ENCODE results near the gene EIF3D.

EIF3D gene

DNA sequence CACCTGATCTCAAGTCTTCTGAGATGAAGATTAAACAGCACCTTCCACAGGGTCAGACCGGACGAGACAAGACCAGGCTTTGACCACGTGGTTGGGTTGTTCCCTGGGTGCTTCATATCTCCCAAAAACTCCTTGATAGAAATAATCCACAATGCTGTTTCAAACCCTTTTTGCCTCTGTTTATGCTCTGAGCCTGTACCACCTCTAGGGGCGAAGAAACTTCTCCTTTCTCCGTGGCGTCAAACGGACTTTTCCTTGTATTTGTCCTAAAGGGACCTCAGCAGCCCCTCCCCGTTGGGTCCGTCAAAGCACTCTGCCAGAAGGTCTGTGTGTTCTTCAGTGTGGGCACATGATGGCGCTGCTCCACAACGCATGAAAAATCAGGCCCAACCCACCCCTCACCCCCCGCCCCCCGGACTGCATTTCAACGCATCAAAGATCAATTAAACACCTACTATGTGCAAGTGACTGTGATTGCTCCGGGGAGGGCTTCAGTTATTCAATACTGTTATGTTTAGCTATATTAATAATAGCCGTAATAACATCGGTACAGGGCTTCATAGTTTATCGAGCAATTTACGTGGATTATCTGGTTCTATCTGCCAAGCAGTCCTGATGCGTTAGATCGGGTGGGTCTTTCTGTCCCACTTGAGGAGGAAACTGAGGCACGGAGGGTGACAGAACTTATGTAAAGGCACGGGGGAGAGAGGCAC is 17.3 kb upstream of the EIF3D start:
- Histone ChIP-seq H3K4me1 (ENCODE audit: insufficient read depth, poor library complexity, severe bottlenecking) (peaks cover 23% of the 10 kb centered on the region), H3K9me3 (ENCODE audit: severe bottlenecking) (no peaks in the 10 kb centered on the region), H3K27me3 (ENCODE audit: insufficient read depth, poor library complexity, severe bottlenecking) (no peaks in the 10 kb centered on the region), H3K36me3 (ENCODE audit: low read depth) (no peaks in the 10 kb centered on the region), H3K4me3 (ENCODE audit: severe bottlenecking) (no peak overlapping the region), H3K27ac (ENCODE audit: poor library complexity, severe bottlenecking) (no peak overlapping the region)
- TF ChIP-seq, protein P1, sequence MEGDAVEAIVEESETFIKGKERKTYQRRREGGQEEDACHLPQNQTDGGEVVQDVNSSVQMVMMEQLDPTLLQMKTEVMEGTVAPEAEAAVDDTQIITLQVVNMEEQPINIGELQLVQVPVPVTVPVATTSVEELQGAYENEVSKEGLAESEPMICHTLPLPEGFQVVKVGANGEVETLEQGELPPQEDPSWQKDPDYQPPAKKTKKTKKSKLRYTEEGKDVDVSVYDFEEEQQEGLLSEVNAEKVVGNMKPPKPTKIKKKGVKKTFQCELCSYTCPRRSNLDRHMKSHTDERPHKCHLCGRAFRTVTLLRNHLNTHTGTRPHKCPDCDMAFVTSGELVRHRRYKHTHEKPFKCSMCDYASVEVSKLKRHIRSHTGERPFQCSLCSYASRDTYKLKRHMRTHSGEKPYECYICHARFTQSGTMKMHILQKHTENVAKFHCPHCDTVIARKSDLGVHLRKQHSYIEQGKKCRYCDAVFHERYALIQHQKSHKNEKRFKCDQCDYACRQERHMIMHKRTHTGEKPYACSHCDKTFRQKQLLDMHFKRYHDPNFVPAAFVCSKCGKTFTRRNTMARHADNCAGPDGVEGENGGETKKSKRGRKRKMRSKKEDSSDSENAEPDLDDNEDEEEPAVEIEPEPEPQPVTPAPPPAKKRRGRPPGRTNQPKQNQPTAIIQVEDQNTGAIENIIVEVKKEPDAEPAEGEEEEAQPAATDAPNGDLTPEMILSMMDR (IDR thresholded peaks at IDR 0.05; ENCODE audit: poor library complexity, severe bottlenecking): peak; percentile 70
- ATAC-seq (ENCODE audit: low read depth): no peak
- no peak for DNase-seq (ENCODE audit: low spot score)

DNA sequence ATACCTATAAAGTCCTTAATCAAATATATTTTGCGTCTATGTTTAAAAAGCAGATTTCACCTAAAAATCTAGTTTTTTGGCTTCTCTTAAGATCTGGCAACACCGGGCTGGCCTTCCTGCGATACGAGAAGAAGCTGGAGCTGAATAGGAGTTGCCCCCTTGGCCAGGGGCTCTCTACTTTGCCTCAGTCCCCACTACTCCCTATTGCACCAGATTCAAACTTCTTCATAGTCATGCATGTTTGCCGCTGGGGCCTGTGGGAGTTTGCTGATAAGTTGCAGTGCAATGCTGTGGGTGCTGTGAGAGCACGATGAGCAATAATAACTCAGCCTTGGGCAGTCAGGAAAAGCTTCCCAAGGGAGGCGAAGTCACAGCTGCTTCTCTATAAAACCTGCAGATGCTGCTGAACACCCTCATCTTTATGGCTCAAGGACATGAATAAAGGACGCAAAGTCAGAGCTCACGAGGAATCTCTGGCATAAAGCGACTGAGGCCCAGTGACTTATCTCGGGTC is 15.2 kb upstream of the EIF3D start:
- TF ChIP-seq, protein P1 (IDR thresholded peaks at IDR 0.05; ENCODE audit: poor library complexity, severe bottlenecking): no peak
- no peaks in the 10 kb centered on the region for H3K36me3 ChIP-seq (ENCODE audit: low read depth)
- no peaks in the 10 kb centered on the region for H3K9me3 ChIP-seq (ENCODE audit: severe bottlenecking)
- DNase-seq (ENCODE audit: low spot score) (no peak), ATAC-seq (ENCODE audit: low read depth) (no peak)
- no peaks in the 10 kb centered on the region for H3K27me3 ChIP-seq (ENCODE audit: insufficient read depth, poor library complexity, severe bottlenecking)
- H3K4me1 ChIP-seq (ENCODE audit: insufficient read depth, poor library complexity, severe bottlenecking): peaks cover 27% of the 10 kb centered on the region
- H3K4me3 ChIP-seq (ENCODE audit: severe bottlenecking): no peak overlapping the region
- peak overlapping the region; percentile 1 for H3K27ac ChIP-seq (ENCODE audit: poor library complexity, severe bottlenecking)

DNA sequence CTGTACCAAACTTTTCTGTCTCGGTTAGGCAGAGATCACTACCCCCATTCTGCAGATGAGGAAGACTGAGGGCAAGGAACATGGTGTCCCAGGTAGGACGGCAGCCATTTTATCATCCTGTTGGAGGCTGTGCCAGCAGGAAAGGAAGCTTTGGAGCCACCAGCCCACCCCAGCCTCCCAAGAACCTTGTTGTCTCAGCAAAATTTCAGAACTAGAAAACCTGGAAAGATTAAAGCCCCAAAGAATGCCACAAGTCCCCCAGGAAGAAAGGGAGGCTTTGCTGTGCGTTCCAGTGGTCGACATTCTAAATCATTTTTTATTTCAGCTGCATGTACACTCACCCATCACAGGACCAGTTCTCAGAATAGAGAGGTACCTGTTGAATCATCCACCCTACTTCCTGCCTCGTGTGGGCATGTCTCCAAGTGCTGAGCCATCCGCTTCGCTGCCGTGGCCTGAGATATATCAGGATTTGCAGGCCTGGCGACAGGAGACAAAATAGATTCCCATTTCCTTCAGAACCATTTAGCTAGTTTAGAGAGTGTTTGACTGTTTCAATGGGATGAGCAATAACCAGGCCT is 13.0 kb upstream of the EIF3D start:
- peak; percentile 90 for ATAC-seq (ENCODE audit: low read depth)

DNA sequence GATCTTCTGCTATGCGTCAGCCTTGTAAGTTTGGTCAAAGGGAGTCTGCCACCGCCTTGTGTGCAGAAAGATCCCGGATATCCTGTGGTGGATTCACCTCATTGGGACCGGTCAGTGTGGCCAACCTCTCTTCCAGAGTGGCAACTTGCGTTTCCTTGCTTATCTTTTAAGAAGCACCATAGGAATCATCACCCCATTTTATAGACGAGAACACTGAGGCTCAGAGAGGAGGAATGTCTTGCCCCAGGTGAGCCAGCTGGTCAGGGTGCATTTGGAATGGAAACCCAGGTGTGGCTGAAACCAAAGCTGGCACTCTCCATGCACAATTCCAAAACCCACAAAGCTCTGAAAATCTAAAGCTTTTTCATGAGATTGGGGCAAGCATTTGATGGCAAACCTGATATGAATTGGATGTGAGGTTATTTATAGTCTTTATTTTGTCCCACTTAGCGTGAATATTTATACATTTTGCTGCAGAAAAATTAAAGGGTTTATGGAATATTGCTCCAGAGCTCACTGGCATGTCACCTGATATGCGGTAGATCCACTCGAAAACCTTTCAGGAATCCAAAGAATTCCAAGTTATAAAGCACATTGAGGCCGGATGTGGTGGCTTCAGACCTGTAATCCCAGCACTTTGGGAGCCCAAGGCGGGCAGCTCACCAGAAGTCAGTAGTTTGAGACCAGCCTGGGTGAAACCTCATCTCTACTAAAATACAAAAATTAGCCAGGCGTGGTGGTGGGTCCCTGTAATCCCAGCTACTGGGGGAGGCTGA is 12.1 kb upstream of the EIF3D start:
- Histone ChIP-seq H3K27ac (ENCODE audit: poor library complexity, severe bottlenecking) (peak overlapping the region; percentile 92), H3K9me3 (ENCODE audit: severe bottlenecking) (no peaks in the 10 kb centered on the region), H3K4me1 (ENCODE audit: insufficient read depth, poor library complexity, severe bottlenecking) (peaks cover 18% of the 10 kb centered on the region), H3K27me3 (ENCODE audit: insufficient read depth, poor library complexity, severe bottlenecking) (no peaks in the 10 kb centered on the region), H3K36me3 (ENCODE audit: low read depth) (no peaks in the 10 kb centered on the region), H3K4me3 (ENCODE audit: severe bottlenecking) (no peak overlapping the region)
- TF ChIP-seq, protein P1 (IDR thresholded peaks at IDR 0.05; ENCODE audit: poor library complexity, severe bottlenecking): no peak
- ATAC-seq (ENCODE audit: low read depth): peak; percentile 41
- no peak for DNase-seq (ENCODE audit: low spot score)

More for the DNA sequence above, 13.0 kb upstream of the EIF3D start:
- DNase-seq (ENCODE audit: low spot score): peak; percentile 82
- H3K4me3 ChIP-seq (ENCODE audit: severe bottlenecking): no peak overlapping the region
- H3K27ac ChIP-seq (ENCODE audit: poor library complexity, severe bottlenecking): peak overlapping the region; percentile 92
- TF ChIP-seq, protein P1 (IDR thresholded peaks at IDR 0.05; ENCODE audit: poor library complexity, severe bottlenecking): no peak
- H3K4me1 ChIP-seq (ENCODE audit: insufficient read depth, poor library complexity, severe bottlenecking): peaks cover 24% of the 10 kb centered on the region
- no peaks in the 10 kb centered on the region for H3K36me3 ChIP-seq (ENCODE audit: low read depth)
- no peaks in the 10 kb centered on the region for H3K9me3 ChIP-seq (ENCODE audit: severe bottlenecking)
- no peaks in the 10 kb centered on the region for H3K27me3 ChIP-seq (ENCODE audit: insufficient read depth, poor library complexity, severe bottlenecking)

Data from RWPE2 (cell line).